ENCODE results near the gene MPZL3.
"Not testable (repeated sequence)": the region's sequence is repeated elsewhere in the genome, so short reads cannot be mapped to it uniquely, and the experiment has no call there.

The MPZL3 gene

DNA sequence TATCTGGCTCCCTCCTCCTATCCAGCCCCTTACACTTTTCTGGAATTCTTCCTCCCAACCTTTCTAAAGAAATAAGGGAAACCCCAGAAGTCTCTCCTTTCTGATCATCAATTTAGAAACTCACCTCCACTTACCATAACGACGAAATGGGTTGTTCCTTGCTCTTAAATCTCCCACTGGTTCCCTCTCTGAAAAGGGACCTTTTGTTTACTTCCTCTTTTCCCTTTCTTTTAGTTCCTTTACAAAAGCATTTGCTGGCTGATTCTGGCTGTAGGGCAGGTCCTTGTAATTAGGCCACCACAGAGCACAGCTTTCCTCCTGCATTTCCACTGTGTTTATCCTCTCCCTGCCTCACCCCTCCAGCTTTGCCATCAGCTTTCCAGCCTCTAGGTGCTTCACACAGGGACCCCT, 39.4 kb downstream of the MPZL3 start:
- DNase-seq (ENCODE audit: low read depth): no peak

- no peak for DNase-seq (ENCODE audit: low read depth)
Observed at GRCh38 chr11:118212131-118212725, 39.9 kb downstream of the MPZL3 start.

- no peak for DNase-seq (ENCODE audit: low read depth)
Observed at GRCh38 chr11:118211006-118211405, 41.2 kb downstream of the MPZL3 start.

- no peak for DNase-seq (ENCODE audit: low read depth)
Observed at GRCh38 chr11:118210323-118210722, 41.8 kb downstream of the MPZL3 start.

GRCh38 chr11:118209033-118209432, 43.1 kb downstream of the MPZL3 start:
- DNase-seq (ENCODE audit: low read depth): no peak

GRCh38 chr11:118207079-118207478, 45.1 kb downstream of the MPZL3 start:
- no peak for DNase-seq (ENCODE audit: low read depth)

- DNase-seq (ENCODE audit: low read depth): no peak
Observed at GRCh38 chr11:118206391-118207031, 45.7 kb downstream of the MPZL3 start.

DNA sequence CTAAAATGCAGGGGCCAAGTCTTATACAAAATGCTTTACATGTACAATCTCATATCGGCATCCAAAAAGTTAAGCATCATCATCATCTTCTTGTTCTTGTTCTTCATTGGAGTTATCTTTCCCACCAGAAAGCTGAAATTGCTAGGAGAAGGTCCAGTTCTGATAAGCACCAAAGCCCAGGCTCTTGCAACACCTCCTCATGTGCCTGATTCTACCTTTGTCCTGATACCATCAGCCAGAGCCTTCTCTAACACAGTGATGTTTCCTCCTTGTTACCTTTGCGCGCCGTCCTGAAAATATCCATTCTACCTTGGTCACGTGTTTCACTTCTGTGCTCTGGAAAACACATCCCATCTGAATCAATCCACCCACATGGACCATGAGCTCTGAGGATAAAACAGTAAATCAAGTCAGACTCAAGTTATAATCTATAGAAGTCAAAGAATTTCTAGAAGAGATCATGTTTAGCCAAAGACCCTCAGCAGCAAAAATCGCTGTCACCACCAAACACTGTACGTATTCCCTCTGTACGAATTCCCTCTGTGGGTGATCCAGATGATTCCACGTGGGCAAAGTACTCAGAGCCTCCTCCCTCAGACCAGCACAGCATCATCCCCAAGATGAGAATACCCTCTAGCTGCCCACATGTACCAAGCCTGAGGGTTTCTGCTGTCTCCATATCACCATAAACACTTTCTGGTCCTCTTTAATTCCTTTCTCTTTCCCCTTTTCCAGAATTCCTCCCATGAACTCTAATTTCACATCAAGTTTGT, 46.4 kb downstream of the MPZL3 start:
- no peak for DNase-seq (ENCODE audit: low read depth)

DNA sequence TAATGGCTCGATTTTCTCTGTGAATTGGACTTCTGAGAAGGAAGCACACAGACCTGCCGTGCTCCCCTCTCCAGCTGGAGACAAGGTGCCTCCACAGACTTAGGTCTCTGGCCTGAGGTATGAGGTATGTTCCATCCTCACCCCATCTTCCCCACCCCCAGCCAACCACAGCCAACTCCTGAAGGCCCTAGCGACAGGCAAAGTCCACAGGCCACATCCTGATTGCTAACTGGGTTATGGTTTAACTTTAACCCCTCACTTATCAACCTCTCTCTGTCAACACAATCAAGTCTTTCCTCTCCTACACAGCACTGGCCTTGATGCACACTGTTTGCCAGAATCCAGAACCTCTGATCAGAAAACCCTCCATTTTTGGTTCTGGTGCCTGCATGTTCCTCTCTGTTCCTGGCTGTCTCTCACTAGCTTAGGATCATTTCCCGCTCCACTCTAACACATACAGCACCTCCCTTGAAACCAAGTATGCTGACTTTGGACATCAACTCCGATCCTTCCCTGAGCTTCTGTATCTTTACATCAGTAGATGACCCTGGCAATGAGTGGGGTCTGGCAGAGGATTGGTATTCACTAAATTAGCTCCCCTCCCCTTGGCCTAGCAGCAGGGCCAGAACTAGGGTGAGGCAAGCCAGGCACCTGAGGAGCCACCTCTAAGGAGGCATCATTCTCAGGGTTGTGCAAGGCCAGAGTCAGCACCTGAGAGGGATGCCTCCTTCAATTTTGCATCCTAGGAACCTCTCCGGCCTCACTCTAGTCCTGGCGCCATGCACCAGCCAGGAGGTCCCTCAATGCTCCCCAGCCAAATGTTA, 49.4 kb downstream of the MPZL3 start:
- DNase-seq (ENCODE audit: low read depth): peak; percentile 65

- DNase-seq (ENCODE audit: low read depth): no peak
Observed at GRCh38 chr11:118201966-118202365, 50.2 kb downstream of the MPZL3 start.

DNA sequence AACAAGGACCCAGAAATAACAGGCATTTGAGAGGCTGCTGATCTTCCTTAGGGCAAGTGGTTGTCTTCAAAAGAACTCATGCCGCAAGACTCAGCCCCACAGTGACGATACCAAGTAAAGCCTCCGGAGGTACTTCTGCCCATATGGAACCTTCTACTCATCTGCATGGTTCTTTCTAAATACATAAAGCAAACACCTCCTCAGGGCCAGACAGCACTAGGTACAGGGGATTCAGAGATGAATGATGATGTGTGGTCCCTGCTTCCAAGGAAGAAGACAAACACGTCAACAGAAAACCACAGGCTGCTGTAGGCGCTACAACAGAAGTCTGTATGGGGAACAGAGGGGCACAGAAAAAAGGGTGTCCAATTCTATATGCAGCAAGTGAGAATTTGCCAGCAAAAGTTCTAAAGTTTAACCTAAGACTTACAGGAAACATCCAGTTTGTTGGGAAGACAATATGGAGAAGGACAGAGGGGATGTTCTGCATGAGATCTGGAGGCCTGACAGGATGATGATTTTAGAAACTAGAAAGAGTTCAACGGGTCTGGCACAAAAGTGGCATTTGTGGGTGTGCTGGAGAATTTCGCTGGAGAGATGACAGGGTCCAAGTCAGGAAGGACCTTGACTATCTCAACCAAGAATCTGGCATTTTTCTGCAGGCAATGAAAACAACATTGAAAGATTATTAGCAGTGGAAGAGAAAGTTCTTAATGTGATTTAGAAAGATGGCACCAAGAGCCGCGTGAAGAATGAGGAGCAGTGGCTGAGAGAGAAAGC, 51.1 kb downstream of the MPZL3 start:
- DNase-seq (ENCODE audit: low read depth): peak; percentile 42

DNA sequence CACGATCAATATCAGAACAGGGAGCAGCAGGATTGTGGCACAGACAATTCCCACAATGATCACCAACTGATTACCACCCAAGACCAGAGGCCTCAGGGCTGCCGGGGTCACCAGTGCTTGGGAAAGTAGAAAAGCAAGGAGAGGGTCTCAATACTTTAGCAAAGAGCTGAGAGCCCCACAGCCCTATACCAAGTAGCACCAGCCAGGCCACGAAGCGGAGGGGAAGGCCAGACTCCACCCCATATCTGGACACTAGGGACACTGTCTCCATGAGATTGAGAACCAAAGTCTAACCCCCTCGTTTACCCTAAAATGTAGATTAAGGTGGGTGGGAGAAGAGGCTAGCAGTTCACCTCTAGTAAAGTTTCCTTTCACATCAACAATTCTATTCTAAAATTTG, 51.7 kb downstream of the MPZL3 start:
- DNase-seq (ENCODE audit: low read depth): no peak

- no peak for DNase-seq (ENCODE audit: low read depth)
Observed at GRCh38 chr11:118199135-118199534, 53.0 kb downstream of the MPZL3 start.

DNA sequence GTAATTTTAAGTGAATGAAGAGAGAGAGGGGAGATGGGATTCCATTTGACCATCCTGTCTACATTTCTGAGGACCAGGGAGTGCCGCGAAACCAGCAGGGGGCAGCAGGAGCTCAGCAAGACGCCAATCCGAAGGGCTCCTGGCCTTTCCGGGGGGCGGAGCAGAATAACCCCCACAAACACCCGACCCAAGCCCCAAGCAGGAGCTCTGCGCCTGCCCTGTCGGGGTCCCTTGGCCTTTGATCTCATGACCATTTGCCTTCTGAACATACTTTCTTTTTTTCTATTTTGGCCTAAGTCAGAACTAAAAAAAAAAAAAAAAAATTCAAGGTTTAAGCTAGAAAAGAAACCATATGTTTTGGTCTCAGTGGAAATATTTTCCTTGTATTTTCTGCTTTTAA, 53.8 kb downstream of the MPZL3 start:
- peak; percentile 53 for DNase-seq (ENCODE audit: low read depth)

GRCh38 chr11:118194835-118195627, 57.1 kb downstream of the MPZL3 start:
- no peak for DNase-seq (ENCODE audit: low read depth)

DNA sequence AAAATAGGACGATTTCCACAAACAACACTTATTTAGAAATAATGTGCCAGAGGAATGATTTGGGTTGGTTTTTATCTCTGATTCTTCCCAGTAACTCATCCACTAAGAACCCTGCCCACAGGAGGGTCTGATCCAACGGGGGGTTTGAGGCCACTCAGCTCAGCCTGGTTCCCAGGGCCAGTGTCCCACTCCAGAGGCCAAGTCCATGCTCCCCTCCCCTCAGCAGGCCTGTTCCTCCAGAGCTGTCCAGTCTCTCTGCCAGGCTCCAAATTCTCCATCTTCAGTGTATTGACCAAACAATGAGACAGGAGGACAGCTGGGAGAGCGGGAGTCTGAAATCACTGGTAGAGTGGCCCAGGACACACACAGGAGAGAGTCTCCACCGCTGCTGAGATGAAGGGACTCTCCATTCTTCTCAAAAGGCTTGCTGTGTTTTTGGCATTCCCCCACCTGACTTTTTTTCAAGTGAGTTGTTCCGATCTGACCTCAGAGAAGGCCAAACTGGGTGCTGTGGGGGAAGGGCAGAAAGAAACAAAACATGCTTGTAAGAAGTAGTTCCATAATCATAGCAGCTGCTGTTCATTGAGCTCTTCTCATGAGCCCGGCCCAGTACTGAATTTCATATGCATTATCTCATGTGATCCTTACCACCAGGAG, 58.1 kb downstream of the MPZL3 start:
- no peak for DNase-seq (ENCODE audit: low read depth)

DNA sequence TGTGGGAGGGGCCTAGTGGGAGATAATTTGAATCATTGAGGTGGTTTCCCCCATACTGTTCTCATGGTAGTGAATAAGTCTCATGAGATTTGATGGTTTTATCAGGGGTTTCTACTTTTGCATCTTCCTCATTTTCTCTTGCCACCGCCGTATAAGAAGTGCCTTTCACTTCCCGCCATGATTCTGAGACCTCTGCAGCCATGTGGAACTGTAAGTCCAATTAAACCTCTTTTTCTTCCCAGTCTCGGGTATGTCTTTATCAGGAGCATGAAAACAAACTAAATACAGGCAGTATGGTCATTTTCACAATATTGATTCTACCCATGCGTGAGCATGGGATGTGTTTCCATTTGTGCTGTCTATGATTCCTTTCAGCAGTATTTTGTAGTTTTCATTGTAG, 59.3 kb downstream of the MPZL3 start:
- not testable (repeated sequence) for DNase-seq (ENCODE audit: low read depth)

- not testable (repeated sequence) for DNase-seq (ENCODE audit: low read depth)
Observed at GRCh38 chr11:118190942-118191506, 61.1 kb downstream of the MPZL3 start.

GRCh38 chr11:118186346-118187107, 65.6 kb downstream of the MPZL3 start:
- no peak for DNase-seq (ENCODE audit: low read depth)
